ENCODE results near the gene ENTPD3.

DNA sequence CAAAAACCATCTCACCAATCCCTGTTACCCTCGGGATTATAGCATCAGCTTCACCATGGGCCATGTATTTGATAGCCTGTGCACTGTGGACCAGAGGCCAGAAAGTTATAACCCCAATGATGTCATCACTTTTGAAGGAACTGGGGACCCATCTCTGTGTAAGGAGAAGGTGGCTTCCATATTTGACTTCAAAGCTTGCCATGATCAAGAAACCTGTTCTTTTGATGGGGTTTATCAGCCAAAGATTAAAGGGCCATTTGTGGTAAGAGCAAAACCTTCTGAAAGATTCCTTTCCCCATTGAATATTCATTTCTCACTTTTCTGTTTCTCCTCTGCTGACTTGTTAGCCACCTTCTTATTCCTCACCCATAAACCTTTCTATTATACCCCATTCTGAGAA is 35.9 kb downstream of the ENTPD3 start:
- no peak for TF ChIP-seq CTCF (IDR thresholded peaks at IDR 0.05)
- TF ChIP-seq FOXJ3 (CRISPR knock-in tag; IDR thresholded peaks at IDR 0.05; ENCODE audit: borderline replicate concordance) = no peak

Data from WTC11 (cell line).